Activated B cell treated with CpG ODN at 0.5 μM for 24 hours (primary cell): ENCODE measurements around the gene HES1. TPM values are rescaled to one million over a fixed set of nuclear protein-coding genes. Genes with fewer than 3 reads are reported as not detected.
"Not testable (repeated sequence)": the region's sequence is repeated elsewhere in the genome, so short reads cannot be mapped to it uniquely, and the experiment has no call there.

ENCODE experiments used
- ATAC-seq: fragments of 200-7000 bp; cut with Tn5 transposase; one replicate; pipeline ENCODE4 v1.10.0; 2021; ENCODE audit warnings: low read depth, mild to moderate bottlenecking, moderate library complexity
- CTCF ChIA-PET: fragments of 350-600 bp; sonication (Branson Sonifier 250); formaldehyde crosslinking; loops from one replicate; lab custom pipeline; 2021; ENCODE audit warnings: antibody characterized with exemption; lab: Charles Lee
- POLR2A ChIA-PET: fragments of 350-600 bp; sonication (Branson Sonifier 250); formaldehyde crosslinking; loops from one replicate; lab custom pipeline; 2021; ENCODE audit warnings: antibody characterized with exemption; lab: Charles Lee
- DNase-seq: peaks from one replicate; pipeline ENCODE4 v3.0.0; 2022
- H3K27ac Mint-ChIP-seq: one replicate; pipeline ENCODE4 v1.8.0; 2020; ENCODE audit warnings: mixed read lengths
- H3K27me3 Mint-ChIP-seq: one replicate; pipeline ENCODE4 v1.8.0; 2021; ENCODE audit warnings: mixed read lengths
- H3K36me3 Mint-ChIP-seq: one replicate; pipeline ENCODE4 v1.8.0; 2021; ENCODE audit warnings: low read depth, mixed read lengths
- H3K4me1 Mint-ChIP-seq: one replicate; pipeline ENCODE4 v1.8.0; 2021; ENCODE audit warnings: mixed read lengths
- H3K4me3 Mint-ChIP-seq: one replicate; pipeline ENCODE4 v1.8.0; 2020; ENCODE audit warnings: mild to moderate bottlenecking, mixed read lengths
- H3K9me3 Mint-ChIP-seq: one replicate; pipeline ENCODE4 v1.8.0; 2020; ENCODE audit warnings: mixed read lengths
- CTCF ChIP-seq: fragments of 200-600 bp; IDR thresholded peaks from one replicate; pipeline ENCODE4 v1.8.0; 2022; ENCODE audit warnings: antibody characterized with exemption, mild to moderate bottlenecking
- intact Hi-C: fragments of 100-400 bp; cut with micrococcal nuclease; formaldehyde crosslinking; loops from one replicate; pipeline ENCODE4 v1.15.1; 2024
- total RNA-seq: library from RNA; stranded (reverse); gene quantifications from 2 replicates; pipeline ENCODE4 v1.2.3, GENCODE V29; 2022

Gene HES1
- total RNA-seq, 1 donor from 2014 or later: 5.9 TPM

GRCh38 chr3:194124193-194124592 lies 11.8 kb upstream of the HES1 start:
- DNase-seq (no peak), ATAC-seq (no peak)
- H3K36me3 Mint-ChIP-seq: peaks cover 6% of the 10 kb centered on the region
- H3K9me3 Mint-ChIP-seq: no peaks in the 10 kb centered on the region
- POLR2A ChIA-PET: interaction anchor here (1.1 to 1.5 kb wide), 2 partner anchors 11 to 14 kb away, joined by 3 to 4 read pairs; partner anchors contain the start of gene HES1
- H3K27me3 Mint-ChIP-seq: no peaks in the 10 kb centered on the region
- no peak for TF ChIP-seq CTCF
- H3K27ac Mint-ChIP-seq: no peak overlapping the region
- CTCF ChIA-PET: interaction anchor here (0.8 to 1.0 kb wide), 2 partner anchors 12 to 343 kb away, joined by 3 read pairs; no protein-coding TSS in a partner anchor
- intact Hi-C loops: no loop called here
- H3K4me3 Mint-ChIP-seq: no peak overlapping the region
- H3K4me1 Mint-ChIP-seq: peaks cover 28% of the 10 kb centered on the region

GRCh38 chr3:194125442-194125841 lies 10.5 kb upstream of the HES1 start:
- Mint-ChIP-seq H3K27ac (no peak overlapping the region), H3K9me3 (no peaks in the 10 kb centered on the region), H3K4me3 (no peak overlapping the region), H3K27me3 (no peaks in the 10 kb centered on the region), H3K4me1 (peaks cover 29% of the 10 kb centered on the region), H3K36me3 (peaks cover 6% of the 10 kb centered on the region)
- POLR2A ChIA-PET: interaction anchor here (1.6 kb wide), 1 partner anchor 22 kb away, joined by 7 read pairs; no protein-coding TSS in a partner anchor
- CTCF ChIA-PET: interaction anchor here (1.2 kb wide), 1 partner anchor 190 kb away, joined by 3 read pairs; no protein-coding TSS in a partner anchor
- DNase-seq (no peak), ATAC-seq (no peak)
- TF ChIP-seq CTCF: no peak
- intact Hi-C loops: no loop called here

GRCh38 chr3:194126790-194127189 lies 9.2 kb upstream of the HES1 start:
- ChIA-PET CTCF (no interaction called here), POLR2A (interaction anchor here (1.6 kb wide), 1 partner anchor 23 kb away, joined by 7 read pairs; no protein-coding TSS in a partner anchor)
- H3K36me3 Mint-ChIP-seq: peaks cover 6% of the 10 kb centered on the region
- H3K4me3 Mint-ChIP-seq: no peak overlapping the region
- no peak overlapping the region for H3K27ac Mint-ChIP-seq
- ATAC-seq (no peak), DNase-seq (no peak)
- H3K4me1 Mint-ChIP-seq: peaks cover 30% of the 10 kb centered on the region
- TF ChIP-seq CTCF: no peak
- H3K27me3 Mint-ChIP-seq: no peaks in the 10 kb centered on the region
- intact Hi-C loops: no loop called here
- no peaks in the 10 kb centered on the region for H3K9me3 Mint-ChIP-seq

- no peak for TF ChIP-seq CTCF
- ATAC-seq (no peak), DNase-seq (no peak)
- ChIA-PET POLR2A (interaction anchor here (15.3 kb wide), 1 partner anchor 23 kb away, joined by 465 read pairs; no protein-coding TSS in a partner anchor), CTCF (interaction anchor here (1.1 to 1.2 kb wide), 2 partner anchors 157 to 187 kb away, joined by 3 read pairs; no protein-coding TSS in a partner anchor)
- Mint-ChIP-seq H3K27me3 (no peaks in the 10 kb centered on the region), H3K4me3 (no peak overlapping the region), H3K27ac (no peak overlapping the region), H3K36me3 (peaks cover 6% of the 10 kb centered on the region), H3K4me1 (peaks cover 42% of the 10 kb centered on the region), H3K9me3 (no peaks in the 10 kb centered on the region)
- intact Hi-C loops: no loop called here
Measured at GRCh38 chr3:194128202-194128918, 7.6 kb upstream of the HES1 start.

- H3K27ac Mint-ChIP-seq, H3K27me3 Mint-ChIP-seq, intact Hi-C loops, DNase-seq, ATAC-seq, H3K9me3 Mint-ChIP-seq, H3K4me3 Mint-ChIP-seq, H3K36me3 Mint-ChIP-seq: not testable (repeated sequence)
- POLR2A ChIA-PET: interaction anchor here (0.6 to 15.3 kb wide), 2 partner anchors 24 to 71 kb away, joined by 3 to 465 read pairs; no protein-coding TSS in a partner anchor
- peaks cover 46% of the 10 kb centered on the region for H3K4me1 Mint-ChIP-seq
- CTCF ChIA-PET: interaction anchor here (1.1 to 6.8 kb wide), 4 partner anchors 9 to 187 kb away, joined by 3 to 43 read pairs (median 4); no protein-coding TSS in a partner anchor
Measured at GRCh38 chr3:194128919-194129295, 7.0 kb upstream of the HES1 start.
